Erythroblast (primary cell): ENCODE measurements around the gene RAD51B.

ENCODE experiments used
- GATA1 ChIP-seq: IDR thresholded peaks from 2 replicates; pipeline ENCODE4 v1.6.1; 2011; ENCODE audit warnings: low read depth, mild to moderate bottlenecking, control low read depth, low read length, moderate library complexity
- POLR2A ChIP-seq: IDR thresholded peaks from 2 replicates; pipeline ENCODE4 v1.6.1; 2011; ENCODE audit warnings: mild to moderate bottlenecking, low read length

DNA sequence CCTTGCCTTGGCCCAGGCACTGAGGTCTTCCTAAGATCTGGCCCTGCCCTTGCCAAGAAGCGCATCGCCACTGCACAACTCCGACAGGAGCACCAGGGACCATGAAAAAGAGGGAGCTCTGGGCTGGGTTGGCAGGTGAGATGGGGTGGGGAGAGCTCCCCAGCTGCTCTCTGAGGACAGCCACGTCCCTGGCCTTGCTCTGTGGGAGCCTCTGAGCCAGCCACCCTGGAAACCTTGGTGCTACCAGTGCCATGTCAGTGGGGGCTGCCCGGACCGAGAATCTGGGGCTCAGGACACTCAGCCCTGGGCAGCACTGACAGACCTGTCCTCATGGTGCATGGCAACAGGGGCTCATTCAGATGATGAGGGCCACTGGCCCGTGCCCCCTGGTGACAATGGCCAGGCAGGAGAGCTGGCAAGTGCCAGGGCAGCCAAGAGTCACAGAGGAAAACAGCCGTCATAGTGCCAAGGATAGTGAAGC lies 838.5 kb downstream of the RAD51B start:
- TF ChIP-seq POLR2A (no peak), GATA1 (no peak)
